H1 (cell line): ENCODE measurements around the gene KCNJ5.

ENCODE experiments used
- CTCF ChIP-seq, 3 experiments: IDR thresholded peaks; 1 replicate in 2 of 3; 2 replicates in 1 of 3; pipeline versions ENCODE4 v1.5.1 to v1.6.1; 2011; ENCODE audit warnings: low read length in 3 of 3, mild to moderate bottlenecking in 3 of 3, inconsistent platforms in 2 of 3, low read depth in 1 of 3, moderate library complexity in 1 of 3; ENCODE audit not compliant: insufficient read depth in 1 of 3; ENCODE audit errors: control extremely low read depth in 1 of 3
- EP300 ChIP-seq, 2 experiments: IDR thresholded peaks; 1 replicate in 1 of 2; 2 replicates in 1 of 2; pipeline ENCODE4 v1.6.1; 2011 to 2012; ENCODE audit warnings: low read depth in 2 of 2, low read length in 2 of 2, mild to moderate bottlenecking in 2 of 2, borderline replicate concordance in 1 of 2, inconsistent platforms in 1 of 2, moderate library complexity in 1 of 2
- POLR2A ChIP-seq, 2 experiments: IDR thresholded peaks; 1 replicate in 1 of 2; 2 replicates in 1 of 2; pipeline ENCODE4 v1.6.1; 2011; ENCODE audit warnings: low read depth in 2 of 2, low read length in 2 of 2, mild to moderate bottlenecking in 2 of 2; ENCODE audit errors: control extremely low read depth in 1 of 2
- SAP30 ChIP-seq: fragments of 300-600 bp; sonication (generic); IDR thresholded peaks from 2 replicates; pipeline ENCODE4 v1.7.1; 2012; ENCODE audit warnings: low read length, moderate library complexity, mild to moderate bottlenecking, inconsistent platforms; ENCODE audit not compliant: insufficient read depth, insufficient replicate concordance
- SP2 ChIP-seq: IDR thresholded peaks from 2 replicates; pipeline ENCODE4 v1.6.1; 2012; ENCODE audit warnings: mild to moderate bottlenecking, low read length, inconsistent platforms

- TF ChIP-seq POLR2A (IDR thresholded peaks at IDR 0.05; ENCODE audit: control extremely low read depth in 1 of 2, low read depth in 2 of 2, low read length in 2 of 2) (no peak), SP2 (no peak), CTCF (IDR thresholded peaks at IDR 0.05; ENCODE audit: control extremely low read depth in 1 of 3, insufficient read depth in 1 of 3, low read depth in 1 of 3, low read length in 3 of 3) (no peak), SAP30 (no peak), EP300 (IDR thresholded peaks at IDR 0.05; ENCODE audit: borderline replicate concordance in 1 of 2, low read depth in 2 of 2, low read length in 2 of 2) (no peak)
Measured at GRCh38 chr11:128919216-128919615, 28.1 kb downstream of the KCNJ5 start.
